B cell (primary cell): ENCODE results near the gene ELMOD3. TPM values are rescaled to one million over a fixed set of nuclear protein-coding genes. Genes with fewer than 3 reads are reported as not detected.

Source experiments
- ATAC-seq: fragments of 200-7000 bp; cut with Tn5 transposase; one replicate; pipeline ENCODE4 v1.10.0; 2021; ENCODE audit warnings: low read depth, mild to moderate bottlenecking, moderate number of reproducible peaks, moderate library complexity
- CTCF ChIA-PET: fragments of 350-600 bp; sonication (Branson Sonifier 250); formaldehyde crosslinking; loops from one replicate; lab custom pipeline; 2021; ENCODE audit warnings: antibody characterized with exemption, inconsistent platforms; lab: Charles Lee
- POLR2A ChIA-PET: fragments of 350-600 bp; sonication (Branson Sonifier 250); formaldehyde crosslinking; loops from one replicate; lab custom pipeline; 2021; ENCODE audit warnings: antibody characterized with exemption; lab: Charles Lee
- DNase-seq: peaks from one replicate; pipeline ENCODE4 v3.0.0; 2013
- H2AFZ ChIP-seq: 2 replicates; pipeline ENCODE4 v1.6.1; 2012; ENCODE audit warnings: mild to moderate bottlenecking, low read depth, low read length; ENCODE audit not compliant: insufficient read depth, poor library complexity, severe bottlenecking
- H3K27ac ChIP-seq, 2 donors: 1 replicate in 1 of 2; 2 replicates in 1 of 2; pipeline ENCODE4 v1.5.1; 2012 to 2013; ENCODE audit warnings: low read length in 2 of 2, mild to moderate bottlenecking in 2 of 2, moderate library complexity in 1 of 2
- H3K27me3 ChIP-seq, 4 experiments: fragments of 200-600 bp in 1 of 4; sonication (generic) in 1 of 4; replicated peaks in 1 of 4; 1 replicate in 2 of 4; 2 replicates in 2 of 4; pipeline versions ENCODE4 v1.6.1 to v1.7.0; 2013 to 2016; ENCODE audit warnings: low read length in 3 of 4, mild to moderate bottlenecking in 2 of 4, mixed read lengths in 1 of 4, moderate library complexity in 1 of 4; ENCODE audit not compliant: insufficient read depth in 4 of 4, control insufficient read depth in 3 of 4; ENCODE audit errors: control extremely low read depth in 1 of 4
- H3K36me3 ChIP-seq, 2 experiments: replicated peaks in 1 of 2; 1 replicate in 1 of 2; 2 replicates in 1 of 2; pipeline versions ENCODE4 v1.6.1 to v1.7.1; 2013; ENCODE audit warnings: low read length in 1 of 2; ENCODE audit not compliant: insufficient read depth in 2 of 2, control insufficient read depth in 1 of 2; ENCODE audit errors: control extremely low read depth in 1 of 2, extremely low read depth in 1 of 2
- H3K4me1 ChIP-seq, 2 donors: fragments of 200-600 bp in 1 of 2; sonication (generic) in 1 of 2; 1 replicate in 1 of 2; 2 replicates in 1 of 2; pipeline versions ENCODE4 v1.5.1 to v1.6.1; 2013 to 2017; ENCODE audit warnings: low read length in 2 of 2; ENCODE audit not compliant: control insufficient read depth in 2 of 2, insufficient read depth in 2 of 2
- H3K4me2 ChIP-seq: replicated peaks from 2 replicates; pipeline ENCODE3; 2012; ENCODE audit warnings: mild to moderate bottlenecking, low read depth, low read length; ENCODE audit not compliant: poor library complexity, severe bottlenecking
- H3K4me3 ChIP-seq, 5 experiments: fragments of 200-600 bp in 1 of 5; sonication (generic) in 1 of 5; 1 replicate in 3 of 5; 2 replicates in 2 of 5; pipeline versions ENCODE4 v1.5.1 to v1.7.0; 2011 to 2016; ENCODE audit warnings: low read length in 4 of 5, mild to moderate bottlenecking in 4 of 5, low read depth in 2 of 5, control low read depth in 1 of 5, moderate library complexity in 1 of 5; ENCODE audit not compliant: insufficient read depth in 1 of 5; ENCODE audit errors: control extremely low read depth in 1 of 5, extremely low read depth in 1 of 5
- H3K79me2 ChIP-seq: fragments of 200-600 bp; sonication (generic); one replicate; pipeline ENCODE4 v1.6.0; 2016; ENCODE audit warnings: low read length; ENCODE audit not compliant: control insufficient read depth, insufficient read depth
- H3K9ac ChIP-seq: fragments of 200-600 bp; sonication (generic); 2 replicates; pipeline ENCODE4 v1.6.1; 2017; ENCODE audit warnings: mild to moderate bottlenecking, low read length, moderate library complexity
- H3K9me3 ChIP-seq, 3 donors: one replicate each; pipeline versions ENCODE4 v1.6.1 to v1.7.1; 2013; ENCODE audit warnings: low read length in 2 of 3; ENCODE audit not compliant: control insufficient read depth in 2 of 3, insufficient read depth in 1 of 3; ENCODE audit errors: control extremely low read depth in 1 of 3
- H4K20me1 ChIP-seq: 2 replicates; pipeline ENCODE4 v1.6.0; 2012; ENCODE audit warnings: mild to moderate bottlenecking, low read length; ENCODE audit not compliant: insufficient read depth, control insufficient read depth, poor library complexity, severe bottlenecking
- H3K27ac Mint-ChIP-seq: one replicate; pipeline ENCODE4 v1.8.0; 2021; ENCODE audit warnings: mixed read lengths
- H3K27me3 Mint-ChIP-seq: one replicate; pipeline ENCODE4 v1.8.0; 2021; ENCODE audit warnings: mixed read lengths
- H3K4me1 Mint-ChIP-seq: one replicate; pipeline ENCODE4 v1.8.0; 2021; ENCODE audit warnings: mixed read lengths
- H3K4me3 Mint-ChIP-seq: one replicate; pipeline ENCODE4 v1.8.0; 2021; ENCODE audit warnings: mixed read lengths
- H3K9me3 Mint-ChIP-seq: one replicate; pipeline ENCODE4 v1.8.0; 2022; ENCODE audit warnings: mixed read lengths; ENCODE audit not compliant: insufficient read depth
- CTCF ChIP-seq: fragments of 200-600 bp; IDR thresholded peaks from one replicate; pipeline ENCODE4 v1.8.0; 2022; ENCODE audit warnings: antibody characterized with exemption, mild to moderate bottlenecking
- EZH2 ChIP-seq: IDR thresholded peaks from 2 replicates; pipeline ENCODE4 v1.6.1; 2012; ENCODE audit warnings: borderline replicate concordance, low read depth, mild to moderate bottlenecking, moderate library complexity, low read length; ENCODE audit not compliant: insufficient read depth, poor library complexity, severe bottlenecking
- WGBS: methylation state at CpG from one replicate; pipeline ENCODE4 v1.1.5; 2013; ENCODE audit warnings: missing lambda C conversion rate; ENCODE audit not compliant: insufficient coverage; 5-methylcytosine and 5-hydroxymethylcytosine counted together
- intact Hi-C: fragments of 100-400 bp; cut with micrococcal nuclease; formaldehyde crosslinking; loops from one replicate; pipeline ENCODE4 v1.10.0; 2022
- polyA plus RNA-seq: library from polyadenylated mRNA; depleted of rRNA; stranded (reverse); fragments of >200 nt; gene quantifications from 2 replicates; pipeline ENCODE4 v1.2.3, GENCODE V29; 2012
- total RNA-seq, 2 donors: library from RNA; stranded (reverse); fragments of 120-200 nt in 1 of 2; gene quantifications; 1 replicate in 1 of 2; 2 replicates in 1 of 2; pipeline versions ENCODE4 v1.2.3 to v1.2.4, GENCODE V29; 2013 to 2022

ELMOD3 gene
- total and polyA plus RNA-seq, 2 donors (not counting 1 experiment from before 2014, with no cell fraction given), result 34.3 to 57.6 TPM

GRCh38 chr2:85430752-85431569, 76.4 kb downstream of the ELMOD3 start:
- no peak overlapping the region for H3K27ac ChIP-seq
- H3K4me2 ChIP-seq, result no peak overlapping the region
- intact Hi-C loops, result no loop called here
- no peak for TF ChIP-seq EZH2
- no peak for TF ChIP-seq CTCF
- H3K4me3 ChIP-seq, result no peak overlapping the region
- ATAC-seq (no peak), DNase-seq (no peak)
- peaks cover 14 to 17% of the 10 kb centered on the region in 2 donors for H3K4me1 ChIP-seq
- POLR2A ChIA-PET, result no interaction called here
- Mint-ChIP-seq H3K27me3 (no peaks in the 10 kb centered on the region), H3K9me3 (no peaks in the 10 kb centered on the region), H3K27ac (no peak overlapping the region), H3K4me3 (no peak overlapping the region), H3K4me1 (peaks cover 12% of the 10 kb centered on the region)
- H3K27me3 ChIP-seq, result no peaks in the 10 kb centered on the region
- no peak overlapping the region for H3K9ac ChIP-seq
- peaks cover 0 to 4% (median 0%) of the 10 kb centered on the region in 3 donors for H3K9me3 ChIP-seq
- H3K36me3 ChIP-seq, result no peaks in the 10 kb centered on the region
- H3K79me2 ChIP-seq, result no peaks in the 10 kb centered on the region
- H2AFZ ChIP-seq, result no peak overlapping the region
- WGBS, result 96% methylated on average over 5 of the region's 16 CpGs
- no peaks in the 10 kb centered on the region for H4K20me1 ChIP-seq
- CTCF ChIA-PET, result interaction anchor here (0.9 to 1.6 kb wide), 3 partner anchors 10 to 121 kb away, joined by 4 to 7 read pairs (median 4); no protein-coding TSS in a partner anchor

- Histone ChIP-seq H3K36me3 (no peaks in the 10 kb centered on the region), H3K27me3 (no peaks in the 10 kb centered on the region), H3K4me2 (no peak overlapping the region), H3K4me1 (peaks cover 14 to 23% of the 10 kb centered on the region in 2 donors), H3K27ac (no peak overlapping the region), H3K79me2 (no peaks in the 10 kb centered on the region), H3K9me3 (peaks cover 0 to 4% (median 0%) of the 10 kb centered on the region in 3 donors), H4K20me1 (no peaks in the 10 kb centered on the region), H3K9ac (no peak overlapping the region), H2AFZ (no peak overlapping the region), H3K4me3 (no peak overlapping the region)
- no peak for ATAC-seq
- H3K9me3 Mint-ChIP-seq, result no peaks in the 10 kb centered on the region
- peaks cover 18% of the 10 kb centered on the region for H3K4me1 Mint-ChIP-seq
- 93% methylated on average over 8 of the region's 10 CpGs for WGBS
- no peak for DNase-seq
- ChIA-PET CTCF (interaction anchor here (0.9 to 1.3 kb wide), 2 partner anchors 12 to 121 kb away, joined by 4 read pairs; no protein-coding TSS in a partner anchor), POLR2A (no interaction called here)
- H3K4me3 Mint-ChIP-seq, result no peak overlapping the region
- TF ChIP-seq CTCF (no peak), EZH2 (no peak)
- intact Hi-C loops, result no loop called here
- no peaks in the 10 kb centered on the region for H3K27me3 Mint-ChIP-seq
- H3K27ac Mint-ChIP-seq, result no peak overlapping the region
Observed at GRCh38 chr2:85431570-85432205, 77.1 kb downstream of the ELMOD3 start.
